Measurements from ENCODE around the gene ASB11.

DNA sequence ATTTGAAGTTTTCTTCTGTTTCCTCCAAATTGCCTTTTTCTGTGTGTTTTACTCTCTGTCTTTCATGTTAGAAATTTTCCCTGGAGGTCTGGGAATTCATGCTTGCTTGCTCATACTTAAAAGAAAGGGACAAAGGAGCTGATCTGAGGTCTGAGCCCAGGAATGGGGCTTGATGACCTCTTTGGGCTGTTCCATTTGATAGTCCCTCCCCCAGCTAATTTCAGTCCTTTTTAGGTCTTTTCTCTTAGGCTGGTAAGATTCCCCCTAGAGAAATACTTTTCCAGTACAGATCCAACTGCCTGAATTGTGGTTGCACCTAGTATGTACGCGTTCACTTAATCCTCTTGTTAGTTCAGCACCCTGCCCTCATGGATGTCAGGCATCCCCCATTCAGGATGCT lies 25.4 kb upstream of the ASB11 start:
- TF ChIP-seq, protein P1, sequence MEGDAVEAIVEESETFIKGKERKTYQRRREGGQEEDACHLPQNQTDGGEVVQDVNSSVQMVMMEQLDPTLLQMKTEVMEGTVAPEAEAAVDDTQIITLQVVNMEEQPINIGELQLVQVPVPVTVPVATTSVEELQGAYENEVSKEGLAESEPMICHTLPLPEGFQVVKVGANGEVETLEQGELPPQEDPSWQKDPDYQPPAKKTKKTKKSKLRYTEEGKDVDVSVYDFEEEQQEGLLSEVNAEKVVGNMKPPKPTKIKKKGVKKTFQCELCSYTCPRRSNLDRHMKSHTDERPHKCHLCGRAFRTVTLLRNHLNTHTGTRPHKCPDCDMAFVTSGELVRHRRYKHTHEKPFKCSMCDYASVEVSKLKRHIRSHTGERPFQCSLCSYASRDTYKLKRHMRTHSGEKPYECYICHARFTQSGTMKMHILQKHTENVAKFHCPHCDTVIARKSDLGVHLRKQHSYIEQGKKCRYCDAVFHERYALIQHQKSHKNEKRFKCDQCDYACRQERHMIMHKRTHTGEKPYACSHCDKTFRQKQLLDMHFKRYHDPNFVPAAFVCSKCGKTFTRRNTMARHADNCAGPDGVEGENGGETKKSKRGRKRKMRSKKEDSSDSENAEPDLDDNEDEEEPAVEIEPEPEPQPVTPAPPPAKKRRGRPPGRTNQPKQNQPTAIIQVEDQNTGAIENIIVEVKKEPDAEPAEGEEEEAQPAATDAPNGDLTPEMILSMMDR (IDR thresholded peaks at IDR 0.05; ENCODE audit: borderline replicate concordance, extremely low read depth, low read length, poor library complexity, severe bottlenecking): no peak
- TF ChIP-seq EZH2 (IDR thresholded peaks at IDR 0.05; ENCODE audit: borderline replicate concordance, low read depth, low read length, severe bottlenecking): no peak
